OCI-LY7 (cell line): ENCODE results near the gene RHBDL2.

Source experiments
- EZH2phosphoT487 ChIP-seq: fragments of 200-600 bp; sonication (generic); IDR thresholded peaks from 2 replicates; pipeline ENCODE4 v1.6.1; 2018; ENCODE audit warnings: low read depth, borderline replicate concordance, mild to moderate bottlenecking, mixed run types, antibody characterized with exemption, low read length, moderate library complexity, mixed read lengths
- TF ChIP-seq, protein P1 (sequence below): fragments of 200-600 bp; sonication (generic); conservative IDR thresholded peaks from 2 replicates; pipeline ENCODE4 v1.5.1; 2014; ENCODE audit warnings: mild to moderate bottlenecking, antibody characterized with exemption, low read length, moderate library complexity, mixed read lengths

DNA sequence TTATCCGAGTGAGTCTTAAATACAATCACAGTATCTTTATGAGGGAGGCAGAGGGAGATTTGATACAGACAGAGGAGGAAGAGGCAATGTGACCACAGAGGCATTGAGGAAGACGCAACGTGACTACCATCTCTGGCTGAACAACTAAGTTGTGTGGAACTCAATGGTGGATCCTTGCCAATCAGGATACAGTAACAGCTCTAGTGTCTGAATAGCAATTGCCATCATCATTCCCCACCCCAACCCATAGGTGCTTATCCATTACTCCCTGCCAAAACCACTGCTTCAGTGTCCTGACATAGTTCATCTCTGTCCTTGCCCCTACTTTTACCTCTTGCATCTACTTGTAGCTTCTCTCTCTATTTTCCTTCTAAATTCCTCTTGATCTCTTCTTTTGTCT is 20.5 kb upstream of the RHBDL2 start:
- TF ChIP-seq, protein P1, sequence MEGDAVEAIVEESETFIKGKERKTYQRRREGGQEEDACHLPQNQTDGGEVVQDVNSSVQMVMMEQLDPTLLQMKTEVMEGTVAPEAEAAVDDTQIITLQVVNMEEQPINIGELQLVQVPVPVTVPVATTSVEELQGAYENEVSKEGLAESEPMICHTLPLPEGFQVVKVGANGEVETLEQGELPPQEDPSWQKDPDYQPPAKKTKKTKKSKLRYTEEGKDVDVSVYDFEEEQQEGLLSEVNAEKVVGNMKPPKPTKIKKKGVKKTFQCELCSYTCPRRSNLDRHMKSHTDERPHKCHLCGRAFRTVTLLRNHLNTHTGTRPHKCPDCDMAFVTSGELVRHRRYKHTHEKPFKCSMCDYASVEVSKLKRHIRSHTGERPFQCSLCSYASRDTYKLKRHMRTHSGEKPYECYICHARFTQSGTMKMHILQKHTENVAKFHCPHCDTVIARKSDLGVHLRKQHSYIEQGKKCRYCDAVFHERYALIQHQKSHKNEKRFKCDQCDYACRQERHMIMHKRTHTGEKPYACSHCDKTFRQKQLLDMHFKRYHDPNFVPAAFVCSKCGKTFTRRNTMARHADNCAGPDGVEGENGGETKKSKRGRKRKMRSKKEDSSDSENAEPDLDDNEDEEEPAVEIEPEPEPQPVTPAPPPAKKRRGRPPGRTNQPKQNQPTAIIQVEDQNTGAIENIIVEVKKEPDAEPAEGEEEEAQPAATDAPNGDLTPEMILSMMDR: no peak
- no peak for TF ChIP-seq EZH2phosphoT487
